Stimulated activated CD4-positive, alpha-beta T cell treated with anti-CD3 and anti-CD28 coated beads, Interleukin-12 subunit alpha, Interleukin-12 subunit beta, amount 100 ng/mL, for 4 hours (primary cell): ENCODE data around the gene FREY1.

Source experiments
- DNase-seq: peaks from one replicate; pipeline ENCODE4 v3.0.0-alpha.2; 2020

FREY1 gene, protein sequence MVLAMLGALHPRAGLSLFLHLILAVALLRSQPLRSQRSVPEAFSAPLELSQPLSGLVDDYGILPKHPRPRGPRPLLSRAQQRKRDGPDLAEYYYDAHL

DNA sequence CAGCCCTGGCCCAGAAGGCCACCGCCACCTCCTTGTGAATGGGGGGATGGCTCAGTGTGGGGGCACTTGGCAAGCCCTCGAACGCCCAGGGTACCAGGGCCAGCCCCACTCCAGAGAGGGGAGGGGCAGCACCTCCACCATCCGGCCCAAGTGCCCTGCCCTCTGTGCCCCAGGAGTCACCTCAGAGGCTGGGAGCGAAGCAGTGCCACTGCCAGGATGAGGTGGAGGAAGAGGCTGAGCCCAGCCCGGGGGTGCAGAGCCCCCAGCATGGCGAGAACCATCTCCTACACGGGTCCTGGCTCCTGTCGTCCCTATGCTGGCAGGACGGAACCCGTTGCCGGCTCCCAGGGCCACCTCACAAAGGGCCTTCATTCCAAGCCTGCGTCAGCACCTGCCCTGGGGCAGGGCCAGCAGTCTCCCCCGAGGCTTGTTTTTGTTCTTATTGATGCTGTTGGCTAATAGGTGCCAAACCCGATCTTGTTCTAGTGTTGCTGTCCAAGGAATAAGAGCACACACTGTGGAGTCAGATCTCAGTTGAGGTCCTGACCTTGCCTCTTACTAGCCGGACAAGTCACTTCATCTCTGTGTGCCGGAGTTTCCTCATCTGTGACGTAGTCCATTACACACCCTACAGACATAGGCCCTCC is at the start of gene FREY1:
FREY1 (minus strand) TSS at position 307 of the 647 bp plus-strand sequence; CDS start at position 281, 26 bp downstream.
- no peak for DNase-seq

DNA sequence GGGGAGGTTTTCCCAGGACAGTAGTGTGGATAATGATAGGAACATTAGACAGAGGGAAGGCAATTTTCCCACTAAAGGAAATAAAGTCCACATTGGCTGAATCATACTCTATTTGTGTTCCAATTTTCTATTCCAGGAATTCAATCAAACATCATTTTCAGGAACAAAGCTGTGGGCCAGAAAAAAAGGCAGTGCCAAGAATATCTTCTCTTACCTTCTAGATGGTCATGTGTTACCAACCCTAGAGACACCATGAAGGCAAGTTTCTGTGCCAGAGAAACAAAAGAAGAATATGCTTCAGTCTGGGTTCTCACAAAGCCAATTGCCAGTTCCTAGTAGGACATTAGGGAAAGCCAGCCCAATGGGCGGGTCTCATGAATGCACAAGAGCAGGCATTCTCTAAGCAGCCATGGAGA is 42.9 kb upstream of the FREY1 start:
- no peak for DNase-seq

DNA sequence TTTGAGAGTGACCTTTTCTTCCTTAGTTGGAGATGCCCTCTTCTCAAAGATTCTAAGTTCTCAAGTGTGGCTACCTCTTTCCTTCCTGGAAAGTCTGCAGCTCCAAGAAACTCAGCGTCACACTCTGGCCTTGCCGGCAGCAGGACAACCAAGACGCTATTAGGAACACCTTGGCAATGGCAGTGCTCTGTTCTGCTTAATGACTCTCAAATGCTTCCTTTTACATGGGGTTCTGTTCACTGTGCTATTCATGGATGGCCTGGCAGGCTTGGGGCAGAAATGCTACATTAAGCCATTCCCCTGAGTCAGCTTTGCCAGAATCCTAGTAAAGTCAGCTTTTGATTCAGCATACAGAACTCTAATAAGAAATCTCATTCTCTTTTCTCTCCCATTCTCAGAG is 41.3 kb upstream of the FREY1 start:
- DNase-seq, result no peak

DNA sequence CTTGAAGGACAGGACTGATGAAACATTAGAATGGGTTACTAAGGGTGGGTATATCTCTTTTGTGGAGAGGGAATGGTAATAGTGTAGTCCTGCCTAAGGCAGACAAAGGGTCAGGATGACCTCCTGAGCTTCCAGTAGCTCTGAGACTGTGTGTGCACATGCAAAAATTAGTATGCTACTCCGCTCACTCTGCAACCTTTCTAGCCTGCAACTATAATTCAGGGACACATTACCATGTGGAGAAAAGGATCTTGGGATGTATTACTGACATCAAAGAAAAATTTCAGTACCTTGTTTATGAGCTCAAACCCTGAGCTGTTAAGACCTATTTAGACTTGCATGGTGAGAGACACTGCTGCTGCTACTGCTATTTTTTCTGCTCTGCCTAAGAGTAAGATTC is 40.8 kb upstream of the FREY1 start:
- no peak for DNase-seq

DNA sequence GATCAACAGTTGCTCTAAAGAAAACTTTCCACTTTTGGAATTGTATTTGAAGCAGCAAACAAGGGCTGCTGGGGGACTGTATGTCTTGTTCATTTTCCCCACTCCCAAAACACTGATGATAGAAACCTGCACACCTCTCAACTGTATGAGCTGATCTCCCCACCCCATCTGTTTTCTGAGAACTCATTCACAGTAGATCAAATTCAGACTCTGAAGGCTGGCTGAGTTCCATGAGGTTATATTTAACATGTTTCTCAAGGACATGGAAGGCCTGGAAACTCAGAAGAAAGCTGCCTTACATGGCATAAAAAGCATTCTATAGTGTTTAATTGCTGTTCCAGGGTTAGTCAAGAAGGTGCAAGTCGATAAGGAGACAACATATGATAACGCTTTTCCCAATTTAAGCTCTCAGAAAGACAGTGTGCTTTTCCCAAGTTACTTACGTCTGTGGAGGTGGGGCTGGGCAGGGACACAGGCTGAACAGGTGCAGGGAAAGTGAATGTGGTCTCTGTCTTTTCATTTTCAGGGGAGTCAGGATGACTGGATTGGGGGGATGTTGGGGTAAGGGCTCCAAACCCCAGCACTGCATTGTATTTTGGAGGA is 38.4 kb upstream of the FREY1 start:
- no peak for DNase-seq

DNA sequence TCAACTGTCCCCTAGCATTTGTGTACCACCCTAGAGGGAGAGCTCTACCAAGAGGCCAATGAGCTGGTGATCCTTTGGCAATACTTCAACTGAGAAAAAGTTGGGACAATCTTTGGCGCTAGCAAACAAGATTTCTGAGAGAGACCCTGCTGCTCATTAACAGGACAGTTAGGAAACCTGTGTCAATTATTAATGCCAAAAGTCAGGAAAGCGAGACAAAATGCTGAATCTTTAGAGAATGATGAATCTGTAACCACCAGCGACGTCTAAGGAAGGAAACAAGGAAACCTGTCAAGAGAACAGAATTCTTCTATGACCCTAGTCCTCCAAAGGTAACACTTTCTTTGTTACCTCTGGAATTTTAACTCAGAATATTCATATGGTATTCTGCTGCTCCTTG is 35.3 kb upstream of the FREY1 start:
- no peak for DNase-seq

DNA sequence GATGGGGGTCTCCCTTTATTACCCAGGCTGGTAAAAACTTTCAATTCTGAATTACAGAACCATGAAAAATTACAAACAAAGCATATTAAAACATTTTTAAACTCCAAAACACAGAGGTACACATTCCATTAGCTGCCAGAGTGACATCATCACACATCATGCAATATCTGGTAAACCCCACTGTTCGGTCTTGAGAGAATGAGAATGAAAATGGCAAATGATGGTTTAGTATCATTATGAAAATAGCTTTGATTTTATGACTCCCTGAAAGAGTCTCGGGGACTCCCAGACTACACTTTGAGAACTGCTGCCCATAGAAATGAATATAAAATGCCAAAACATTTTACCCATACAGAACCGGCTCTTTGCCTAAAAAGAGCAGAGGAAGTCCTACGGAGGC is 34.2 kb upstream of the FREY1 start:
- no peak for DNase-seq

DNA sequence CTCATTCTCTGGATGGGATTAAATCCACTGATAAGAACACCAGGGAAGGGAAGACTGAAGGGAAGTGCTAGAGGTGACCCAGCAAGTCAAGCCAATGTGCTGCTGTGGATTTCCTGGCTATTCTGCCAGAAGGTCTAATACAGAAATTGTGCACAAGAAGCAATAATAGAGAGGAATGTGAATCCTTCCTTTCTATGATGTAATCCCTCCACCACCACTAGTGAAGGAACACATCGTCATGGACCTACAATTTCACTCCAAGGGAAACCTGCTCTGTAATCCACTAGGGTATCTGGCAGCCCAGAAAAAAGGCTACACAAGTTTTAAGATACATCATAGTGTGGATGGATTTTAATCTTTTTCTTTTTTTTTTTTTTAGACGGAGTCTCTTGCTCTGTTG is 32.8 kb upstream of the FREY1 start:
- no peak for DNase-seq

DNA sequence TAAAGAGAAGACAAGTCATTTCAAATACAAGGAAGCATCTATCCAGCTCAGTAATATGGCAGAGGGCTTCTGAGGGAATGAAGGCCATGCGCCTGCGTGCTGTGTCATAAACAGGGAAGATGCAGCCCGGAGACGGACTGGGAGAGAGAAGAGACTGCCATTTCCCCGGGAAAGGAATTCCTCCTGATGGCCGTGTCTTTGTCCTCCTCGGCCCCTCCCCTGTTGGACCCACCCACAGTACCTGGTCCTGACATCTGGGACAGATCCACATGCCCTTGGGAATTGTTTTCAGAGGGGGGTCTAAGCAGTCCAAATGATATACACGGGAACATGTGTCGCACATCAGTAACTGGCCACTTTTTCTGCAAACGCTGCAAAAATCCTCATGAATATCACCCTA is 30.8 kb upstream of the FREY1 start:
- no peak for DNase-seq

DNA sequence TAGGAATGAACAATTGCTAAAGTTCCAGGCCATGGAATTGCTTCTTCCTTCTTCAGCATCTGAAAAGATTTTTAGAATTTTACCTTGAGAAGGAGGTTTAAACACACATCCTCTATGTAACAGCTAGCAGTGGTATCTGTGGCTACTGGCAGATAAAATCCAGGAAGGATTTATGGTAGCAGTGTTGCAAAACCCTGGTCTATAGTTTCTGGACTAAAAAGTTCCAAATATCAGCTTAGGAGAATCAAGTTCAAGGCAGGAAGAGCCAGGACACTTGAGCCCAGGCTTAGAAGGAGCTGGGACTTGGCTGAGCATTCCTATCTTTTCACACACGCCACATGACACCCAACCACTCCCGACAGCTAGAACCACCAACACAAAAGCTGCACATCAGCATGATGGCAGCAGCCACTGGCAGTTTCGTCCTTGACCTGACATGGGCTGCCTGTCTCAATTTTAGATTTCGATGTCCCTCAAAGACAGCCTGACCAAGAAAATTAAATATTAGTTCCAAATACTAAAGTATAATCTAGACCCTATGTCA is 29.5 kb upstream of the FREY1 start:
- DNase-seq, result no peak

DNA sequence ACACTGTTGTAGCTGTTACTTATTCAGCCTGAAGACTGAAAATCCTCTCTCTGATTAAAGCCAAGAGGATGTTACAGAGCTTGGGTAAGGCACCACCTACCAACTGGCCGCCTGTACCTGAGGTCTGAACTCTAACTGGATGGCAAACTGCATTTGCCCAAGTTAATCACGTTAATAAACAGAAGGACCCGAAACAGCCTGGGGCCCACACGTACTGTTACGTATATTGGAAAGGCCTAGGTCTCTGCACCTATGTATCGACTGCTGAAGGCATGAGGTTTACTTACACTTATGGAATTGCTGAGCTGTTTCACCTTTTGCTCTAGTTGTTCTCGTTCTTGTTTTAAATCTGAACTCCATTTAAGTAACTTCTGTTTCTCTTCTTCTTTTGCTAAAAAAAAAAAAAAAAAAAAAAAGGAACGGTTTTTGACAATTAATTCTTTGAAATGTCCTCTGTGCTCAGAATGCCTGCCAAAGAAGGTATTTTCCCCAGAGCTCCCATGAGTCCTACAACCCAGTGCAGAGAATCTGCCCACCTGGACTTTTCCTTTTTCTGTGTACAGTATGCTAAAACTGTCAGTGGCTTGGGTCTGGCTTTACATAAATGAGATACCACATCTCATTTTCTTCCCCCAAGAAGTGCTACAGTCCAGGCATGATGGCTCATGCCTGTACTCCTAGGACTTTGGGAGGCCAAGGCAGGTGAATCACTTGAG is 28.4 kb upstream of the FREY1 start:
- no peak for DNase-seq

DNA sequence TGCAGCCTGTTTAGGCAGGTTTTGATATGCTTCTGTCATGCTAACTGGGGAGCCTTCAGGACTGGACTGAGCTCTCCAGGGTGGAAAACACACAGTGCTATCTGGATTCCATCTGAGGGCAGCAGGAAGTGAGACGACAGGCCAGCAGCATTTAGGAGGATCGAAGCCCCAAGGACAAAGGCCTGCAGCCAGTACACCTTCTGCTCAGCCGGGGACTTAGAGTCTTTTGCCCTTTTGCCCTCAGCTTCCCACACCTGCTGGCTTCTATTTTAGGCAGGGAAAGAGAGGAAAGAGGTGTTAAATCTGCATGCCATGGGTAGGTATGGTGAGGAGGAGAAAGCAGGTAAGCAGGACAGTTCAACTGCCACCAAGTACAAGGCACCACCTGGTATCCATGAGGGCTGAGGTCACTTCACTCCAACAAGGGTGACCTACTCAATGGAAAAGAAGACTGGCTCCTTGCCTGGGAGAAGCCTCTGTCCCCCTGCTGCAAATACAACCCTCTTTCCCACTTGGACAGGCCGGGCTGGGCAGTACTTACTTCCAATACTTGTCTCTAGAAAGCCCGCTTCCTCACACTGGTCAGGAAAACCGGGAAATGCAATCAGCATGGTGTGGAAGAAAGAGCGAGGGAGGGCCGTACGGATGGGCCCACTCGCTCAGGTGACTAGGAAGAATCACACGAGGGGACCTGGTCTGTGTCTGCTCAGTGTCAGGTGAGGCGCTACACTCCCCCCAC is 27.7 kb upstream of the FREY1 start:
- no peak for DNase-seq

DNA sequence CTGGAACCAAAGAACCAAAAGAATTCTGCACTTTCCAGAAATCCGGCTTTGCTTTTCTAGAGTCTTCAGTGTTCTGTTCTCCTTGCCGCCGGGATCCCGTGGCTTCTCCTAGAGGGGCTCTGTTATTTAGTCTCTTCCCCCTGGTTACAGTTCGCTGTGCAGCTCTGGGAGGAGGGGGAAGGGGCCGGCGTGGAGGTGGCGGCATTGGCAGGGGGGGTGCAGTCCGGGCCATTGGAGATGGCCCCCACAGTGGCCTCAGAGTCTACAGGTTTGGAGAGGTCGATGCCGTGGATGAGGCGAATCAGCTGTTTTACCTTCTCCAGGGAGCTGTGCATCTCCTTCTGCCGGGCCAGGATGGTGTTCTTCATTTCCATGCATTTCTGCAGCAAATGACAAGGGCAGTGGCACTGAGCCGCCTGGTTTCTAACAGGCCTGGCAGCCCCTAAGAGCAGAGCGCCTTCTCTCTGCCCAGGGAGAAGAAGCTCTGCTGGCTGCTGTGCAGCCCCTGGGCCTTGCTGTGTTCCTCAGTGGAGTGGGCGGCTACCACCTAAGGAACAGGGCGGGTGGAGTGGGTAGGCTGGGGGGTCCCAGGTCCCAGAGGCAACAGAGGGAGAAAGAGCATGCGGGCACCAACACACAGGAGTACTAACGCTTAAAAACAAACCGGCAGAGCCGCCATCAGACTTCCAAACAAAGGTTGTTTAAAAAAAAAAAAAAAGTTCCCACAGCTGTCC is 26.9 kb upstream of the FREY1 start:
- no peak for DNase-seq

DNA sequence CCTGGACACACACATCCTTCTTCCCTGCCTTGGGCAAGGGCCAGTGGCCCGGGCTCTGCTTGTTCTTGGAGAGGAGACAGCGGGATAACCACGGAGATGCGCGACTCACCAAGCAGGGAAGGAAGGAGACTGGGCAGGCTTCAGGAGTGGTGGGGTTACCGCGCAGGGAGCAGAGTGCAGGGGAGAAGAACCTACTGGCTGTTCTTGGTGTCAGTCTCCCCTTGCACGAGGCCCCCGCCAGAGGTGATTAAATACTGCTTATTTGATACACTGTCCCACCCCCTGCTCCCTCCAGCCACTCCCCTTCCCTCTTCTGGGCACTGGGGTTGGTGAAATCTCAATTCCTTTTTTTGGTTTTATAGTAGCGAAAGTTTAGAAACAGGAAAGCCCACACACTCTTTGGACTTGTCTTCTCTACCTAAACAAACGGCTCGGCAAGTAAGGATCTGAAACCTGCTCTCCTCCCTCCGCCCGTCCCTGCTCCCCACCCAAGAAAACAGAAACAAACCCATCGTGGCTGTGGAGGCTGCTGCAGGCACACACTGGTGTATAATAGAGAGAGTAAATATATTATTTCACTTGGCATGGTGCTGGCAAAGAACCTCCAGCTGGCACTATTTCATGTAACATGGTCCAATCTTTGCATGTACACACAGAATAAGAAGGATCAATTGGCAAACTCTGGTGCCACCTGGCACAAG is 26.2 kb upstream of the FREY1 start:
- no peak for DNase-seq

DNA sequence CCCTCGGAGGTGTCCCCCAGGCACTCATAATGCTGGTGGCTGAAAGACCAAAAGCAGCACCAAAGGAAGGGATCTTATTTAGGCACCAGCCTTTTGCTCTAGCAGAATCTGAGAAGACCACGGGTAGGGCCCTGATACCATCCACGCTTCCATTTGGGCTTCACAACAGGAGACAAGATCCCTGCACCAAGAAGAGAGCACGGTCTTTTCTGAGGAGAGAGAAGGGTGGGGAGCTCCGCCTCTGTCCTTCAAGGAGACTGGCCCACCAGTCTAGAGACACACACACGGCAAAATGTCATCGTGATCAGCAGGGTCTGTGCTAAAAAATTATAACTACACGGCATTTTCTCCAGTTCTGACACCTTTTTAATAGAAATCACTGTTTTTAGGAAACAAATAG is 25.1 kb upstream of the FREY1 start:
- no peak for DNase-seq

DNA sequence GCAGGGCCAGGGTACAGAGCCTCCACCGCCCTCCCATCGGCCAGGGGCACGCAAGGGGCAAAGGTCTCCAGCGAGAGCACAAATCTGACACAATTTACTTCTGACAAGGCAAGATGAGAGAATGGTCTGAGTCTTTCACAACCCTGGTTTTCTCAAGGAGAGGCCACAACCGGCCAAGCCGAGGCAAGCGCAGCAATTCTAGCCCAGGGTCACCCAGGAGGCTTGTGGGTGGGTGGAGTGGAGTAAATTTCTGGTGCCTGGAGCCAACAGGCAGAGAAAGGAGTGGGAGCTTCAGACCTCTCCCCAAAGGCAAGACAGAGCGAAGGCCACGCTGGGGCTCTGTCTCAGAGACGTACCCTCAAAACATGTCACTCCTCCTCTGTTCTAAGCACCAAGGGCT is 24.7 kb upstream of the FREY1 start:
- no peak for DNase-seq

DNA sequence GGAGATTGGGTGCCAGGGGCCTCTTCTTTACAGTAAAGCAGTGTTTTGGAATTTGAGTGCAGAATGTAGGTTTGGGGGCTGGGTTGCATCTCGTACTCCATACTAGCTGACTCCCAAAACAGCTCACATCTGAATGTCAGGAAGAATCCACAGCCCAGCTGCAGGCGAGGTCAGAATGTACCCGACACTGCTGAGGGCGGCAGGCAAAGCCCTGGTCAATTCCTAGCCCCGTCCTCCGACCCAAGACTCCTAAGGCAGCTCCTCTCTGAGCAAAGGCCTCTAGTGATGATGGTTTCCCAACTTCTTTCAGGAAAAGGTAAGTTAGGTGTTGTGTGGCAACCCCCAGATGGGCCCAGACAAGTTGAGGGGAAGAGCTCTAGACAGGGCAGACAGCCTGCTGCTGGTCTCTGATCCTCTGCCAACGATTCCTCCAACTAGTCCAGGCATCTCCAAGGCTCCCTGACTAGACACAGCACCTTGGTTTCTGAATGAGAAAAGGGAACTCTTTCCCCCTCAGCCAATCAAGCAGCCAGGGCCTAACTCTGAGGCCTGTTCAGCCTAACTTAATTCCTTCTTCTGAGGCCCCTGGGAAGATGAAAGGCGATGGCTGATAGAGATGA is 24.0 kb upstream of the FREY1 start:
- DNase-seq, result no peak

DNA sequence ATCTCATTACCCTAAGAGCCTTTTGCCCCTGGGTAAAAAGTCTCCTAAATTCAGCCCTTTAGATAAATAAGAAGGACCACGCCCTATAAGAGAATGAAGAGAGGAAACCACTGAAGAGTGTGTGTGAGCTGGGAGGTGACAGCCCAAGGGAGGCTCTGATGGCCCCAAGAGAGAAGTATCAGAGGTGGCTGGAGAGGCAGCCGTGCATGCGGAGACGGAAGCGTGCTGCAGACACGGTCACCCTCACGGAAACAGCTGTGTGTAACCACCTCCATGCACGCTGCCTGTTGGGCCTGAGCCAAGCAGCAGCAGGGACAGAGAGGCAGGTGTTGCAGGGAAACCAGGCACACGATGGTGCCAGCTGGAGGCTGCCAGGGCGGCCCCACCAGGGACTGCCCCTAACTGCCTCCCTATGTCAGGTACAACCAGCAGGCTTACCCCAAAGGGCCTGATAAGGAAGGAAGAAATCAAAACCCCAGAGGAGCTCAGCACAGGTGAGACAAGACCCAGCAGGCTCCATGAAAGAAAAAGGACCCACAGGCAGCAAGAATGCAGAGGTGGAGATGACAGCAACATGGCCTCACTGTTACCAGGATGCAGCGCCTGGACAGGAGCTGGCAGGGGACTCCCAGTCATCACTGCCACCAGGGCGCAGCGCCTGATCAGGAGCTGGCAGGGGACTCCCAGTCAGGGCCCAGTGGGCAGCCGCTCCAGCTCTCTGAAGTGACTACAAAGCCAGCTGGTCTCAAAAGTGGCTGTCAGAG is 23.1 kb upstream of the FREY1 start:
- no peak for DNase-seq

DNA sequence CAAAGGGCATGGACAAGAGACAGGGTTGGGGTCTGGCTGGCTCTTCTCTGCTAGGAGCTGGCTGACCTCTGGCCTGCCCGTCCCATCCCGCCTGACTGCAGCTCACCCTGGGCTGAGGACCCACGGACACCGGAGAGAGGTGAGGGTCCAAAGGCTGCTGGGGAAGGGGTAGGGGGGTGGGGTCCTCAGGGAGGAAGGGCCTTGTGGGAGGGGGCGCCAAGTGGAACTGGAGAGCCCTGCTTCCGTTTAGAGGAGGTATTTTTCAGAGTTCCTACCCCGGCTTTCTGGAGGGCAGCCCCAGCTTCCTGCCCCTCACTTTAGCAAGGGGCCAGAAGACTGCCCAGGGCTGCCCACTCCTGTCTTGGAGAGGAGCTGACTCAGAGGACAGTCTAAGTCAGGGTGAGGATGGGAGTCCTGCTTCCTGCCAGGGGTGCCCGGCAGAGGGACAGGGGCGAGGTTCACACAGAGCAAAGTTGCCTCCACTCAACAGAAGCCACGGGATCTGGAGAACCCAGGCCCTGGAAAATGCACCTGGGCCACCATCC is 22.5 kb upstream of the FREY1 start:
- DNase-seq, result no peak

DNA sequence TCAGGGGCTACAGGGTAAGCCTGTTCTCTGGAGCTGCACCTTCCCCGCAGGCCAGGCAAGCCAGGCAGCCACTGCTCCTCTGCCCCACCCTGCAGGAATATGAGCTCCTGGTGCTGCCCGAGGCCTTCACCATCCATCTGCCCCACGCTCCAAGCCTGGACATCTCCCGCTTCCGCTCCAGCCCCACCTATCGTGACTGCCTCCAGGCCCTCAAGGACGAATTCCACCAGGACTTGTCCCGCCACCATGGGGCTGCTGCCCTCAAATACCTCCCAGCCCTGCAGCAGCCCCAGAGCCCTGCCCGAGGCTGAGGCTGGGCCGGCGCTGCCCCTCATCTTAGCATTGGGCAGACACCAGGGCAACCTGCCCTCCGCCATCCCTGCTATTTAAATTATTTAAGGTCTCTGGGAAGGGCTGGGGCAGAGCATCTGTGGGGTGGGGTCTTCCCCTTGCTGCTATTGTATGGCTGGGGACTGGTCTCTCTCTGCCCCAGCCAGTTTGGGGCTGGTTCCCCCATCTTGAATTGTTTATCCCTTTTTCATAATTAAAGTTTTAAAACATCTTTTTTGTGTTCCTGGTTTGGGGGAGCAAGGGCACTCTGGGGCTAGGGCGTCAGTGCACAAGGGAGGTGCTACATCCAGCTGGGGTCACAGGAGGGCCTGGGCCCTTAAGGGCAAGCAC is 21.6 kb upstream of the FREY1 start:
- DNase-seq, result no peak
